C1 segment of cervical spinal cord (tissue), 14 donors: ENCODE measurements around the gene LDLRAD1.
"Not testable (repeated sequence)": the region's sequence is repeated elsewhere in the genome, so short reads cannot be mapped to it uniquely, and the experiment has no call there.

Experiments
- DNase-seq, 14 donors: peaks; one replicate each; lab custom pipeline; 2025; lab: John Stamatoyannopoulos, UW

The LDLRAD1 gene

DNA sequence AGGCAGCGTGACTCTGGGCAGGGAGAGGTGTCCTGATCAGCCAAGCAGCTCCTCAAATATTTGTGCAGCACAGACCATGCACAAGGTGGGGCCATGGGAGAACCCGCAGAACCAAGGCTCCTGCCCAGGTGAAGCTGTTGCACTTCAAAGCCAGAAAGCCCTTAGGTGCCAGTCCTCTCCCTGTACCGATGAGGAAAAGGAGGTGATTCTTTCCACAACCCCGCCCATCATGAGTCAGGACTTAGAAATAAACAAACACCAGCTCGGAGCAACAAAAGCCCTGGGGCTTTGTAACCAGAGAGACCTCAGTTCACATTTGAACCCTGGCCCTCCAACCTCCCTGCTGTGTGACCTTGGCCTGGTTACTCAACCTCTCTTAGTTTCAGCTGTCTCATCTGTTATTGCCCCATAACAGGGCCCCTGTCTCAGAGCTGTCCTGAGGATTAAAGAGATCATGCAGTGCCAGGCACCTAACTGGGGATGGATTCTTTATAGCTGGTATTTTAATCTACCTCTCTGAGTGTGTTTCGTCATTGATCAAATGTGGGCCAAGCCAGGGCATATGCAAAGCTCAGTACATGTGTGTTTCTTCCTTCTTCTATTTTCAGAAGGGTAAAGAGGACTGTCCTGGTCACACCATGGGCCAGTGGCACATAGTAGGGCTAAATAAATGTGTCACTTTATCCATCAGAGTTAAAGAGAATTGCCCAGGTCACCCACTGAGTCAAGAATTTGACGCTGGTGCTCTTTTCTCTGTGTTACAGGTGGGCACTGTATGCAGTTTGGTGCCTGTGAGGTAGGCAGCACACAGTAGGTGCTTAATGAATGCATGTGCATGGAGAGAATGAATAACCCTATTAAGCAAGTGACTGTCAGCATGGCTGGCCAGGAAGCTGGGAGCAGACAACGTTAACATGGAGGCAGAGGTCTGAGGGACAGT is 1.4 kb downstream of the LDLRAD1 start:
- DNase-seq, result no peak

DNA sequence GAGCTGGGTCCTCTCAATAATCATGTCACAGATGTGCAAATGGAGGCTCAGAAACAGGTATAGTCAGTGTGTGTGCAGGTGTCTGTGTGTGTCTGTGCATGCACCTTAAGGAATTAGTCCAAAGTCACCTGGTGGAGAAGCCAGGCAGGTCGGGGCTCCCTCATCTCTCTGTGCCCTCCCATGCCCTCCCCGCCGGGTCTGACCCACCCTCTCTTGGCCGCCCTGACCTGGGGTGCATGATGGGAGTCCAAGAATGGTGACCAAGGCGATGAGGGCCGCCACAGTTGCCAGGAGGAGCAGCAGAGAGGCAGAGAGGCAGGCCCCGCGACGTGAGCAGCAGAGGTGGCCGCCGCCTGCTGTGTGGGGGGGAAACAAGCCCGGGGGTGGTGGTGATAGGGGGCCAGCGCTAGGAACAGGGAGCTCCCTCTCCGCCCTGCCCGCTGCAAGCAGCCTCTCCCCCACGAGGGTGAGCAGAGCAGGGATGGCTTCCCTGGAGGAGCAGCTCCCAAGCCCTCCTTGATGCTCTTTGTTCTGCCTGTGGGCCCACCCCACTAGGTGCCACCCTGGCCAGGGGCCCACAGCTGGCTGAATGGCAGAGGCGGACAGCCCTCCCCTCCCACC is 3.9 kb downstream of the LDLRAD1 start:
- no peak for DNase-seq

DNA sequence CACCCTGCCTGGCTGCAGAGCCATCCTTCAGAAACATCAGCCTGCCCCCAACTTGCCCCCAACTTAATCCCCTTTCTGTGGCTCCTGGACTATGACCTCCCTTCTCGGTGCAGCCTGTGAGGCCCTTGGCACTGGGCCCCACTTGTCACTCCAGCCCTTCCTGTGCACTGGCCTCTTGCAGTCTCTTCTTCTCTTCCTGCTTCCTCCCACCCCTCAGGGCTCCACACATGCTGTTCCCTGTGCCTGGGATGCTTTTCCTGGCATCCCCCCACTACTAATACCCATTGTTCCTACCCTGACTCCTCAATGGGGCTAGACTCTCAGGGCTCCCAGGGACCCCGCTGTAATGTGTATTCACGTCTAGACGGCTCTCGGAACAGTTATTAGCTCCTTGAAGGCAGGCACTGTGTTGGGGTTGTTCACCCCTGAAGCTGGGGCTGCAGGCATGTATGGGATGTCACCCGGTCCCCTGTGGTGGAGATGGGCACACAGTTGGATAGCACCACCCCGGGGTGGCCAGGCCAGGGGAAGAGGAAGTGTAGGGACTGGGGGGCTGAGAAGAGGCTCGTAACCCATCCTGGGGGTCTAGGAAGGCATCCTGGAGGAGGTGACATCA is 4.5 kb downstream of the LDLRAD1 start:
- DNase-seq, result no peak

DNA sequence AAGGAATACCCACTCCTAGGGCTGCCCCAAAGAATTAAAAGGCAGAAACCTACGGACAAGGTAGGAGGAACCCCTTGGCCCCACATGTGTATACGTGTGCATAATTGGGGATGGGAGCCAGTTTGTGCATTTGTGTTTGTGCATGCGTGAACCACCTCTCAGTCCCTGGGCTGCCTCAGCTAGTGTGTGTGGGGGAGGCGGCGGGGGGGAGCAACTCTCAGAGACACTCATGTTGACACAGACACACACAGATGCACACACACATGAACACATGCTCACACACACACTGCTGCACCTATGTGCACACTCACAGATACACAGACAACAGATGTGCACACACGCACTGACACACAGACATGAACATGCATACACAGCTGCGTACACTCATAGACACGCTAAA is 5.1 kb downstream of the LDLRAD1 start:
- DNase-seq, result no peak

DNA sequence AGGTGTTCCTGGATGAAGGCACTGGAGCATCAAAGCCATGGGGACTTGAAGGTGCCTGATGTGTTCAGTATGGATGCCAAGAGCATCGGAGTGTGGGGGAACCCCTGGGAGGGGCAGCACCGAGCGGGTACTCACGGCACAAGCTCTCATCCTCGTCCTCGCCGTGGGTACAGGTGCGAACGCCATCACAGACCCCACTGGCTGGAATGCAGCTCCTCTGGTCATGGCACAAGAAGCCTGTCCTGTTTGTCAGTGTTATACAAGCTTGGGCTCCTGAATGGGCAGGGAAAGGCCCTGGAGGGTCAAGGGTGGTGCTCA is 6.0 kb downstream of the LDLRAD1 start:
- no peak for DNase-seq

DNA sequence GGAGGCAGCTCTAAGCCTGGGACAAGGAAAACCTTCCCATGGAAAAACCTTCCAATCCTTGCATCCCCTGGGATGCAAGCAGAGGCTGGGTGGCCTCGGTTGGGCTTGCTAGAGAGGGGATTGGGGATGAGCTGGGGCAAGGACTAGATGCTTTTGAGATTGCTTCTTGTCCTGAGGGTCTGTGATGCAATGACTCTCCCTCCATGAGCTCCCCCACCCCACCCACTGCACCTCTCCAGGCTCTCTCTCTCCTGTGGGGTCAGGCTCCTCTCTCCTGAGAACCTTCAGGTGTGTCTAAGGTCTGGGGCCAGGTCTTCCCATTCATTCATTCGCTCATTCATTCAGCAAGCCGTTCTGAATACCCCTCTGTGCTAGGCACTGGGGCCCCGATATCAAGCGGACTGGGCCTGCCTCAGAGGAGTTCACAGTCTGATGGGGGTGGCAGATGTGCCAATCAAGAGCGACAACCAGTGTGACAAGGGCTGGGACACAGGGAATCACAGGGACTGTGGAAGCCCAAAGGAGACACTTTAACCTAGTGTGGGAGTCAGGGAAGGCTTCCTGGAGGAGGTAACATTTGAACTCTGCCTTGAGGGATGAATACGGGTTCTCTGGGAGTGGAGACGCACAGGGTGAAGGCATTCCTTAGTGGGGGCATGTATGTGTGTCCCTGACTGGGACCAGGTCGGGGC is 6.5 kb downstream of the LDLRAD1 start:
- DNase-seq, result no peak

DNA sequence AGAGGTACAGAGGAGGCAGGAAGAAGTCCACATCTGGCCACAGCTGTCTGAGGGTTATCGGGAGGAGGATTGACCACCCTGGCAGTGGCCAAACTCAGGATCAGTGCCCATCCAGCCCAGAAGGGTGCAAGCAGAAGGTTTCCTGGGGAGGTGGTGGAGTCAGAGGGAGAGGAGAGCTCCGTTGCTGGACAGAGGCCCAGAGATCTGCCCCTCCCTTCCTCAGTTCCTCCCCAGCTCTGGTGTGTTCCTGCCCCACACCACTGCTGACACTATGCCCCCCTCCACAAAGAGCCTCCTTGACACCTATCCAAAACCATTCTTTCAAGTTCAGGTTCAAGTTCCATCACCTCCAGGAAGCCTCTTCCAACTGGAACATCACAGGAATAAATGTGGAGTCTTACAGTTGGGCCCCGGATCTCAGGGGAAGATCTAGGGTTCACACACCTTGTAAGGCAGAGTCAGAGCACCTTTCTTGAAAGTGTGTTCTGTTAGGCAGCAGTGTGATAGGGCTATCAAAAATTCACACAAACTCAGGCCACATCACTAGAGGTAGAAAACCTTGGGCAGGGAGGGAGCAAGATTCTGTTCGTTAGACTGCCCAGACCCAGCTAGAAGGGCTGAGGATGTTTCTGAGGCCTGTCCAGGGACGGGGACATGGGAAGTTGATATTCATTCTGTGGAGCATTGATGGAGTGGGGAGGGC is 7.4 kb downstream of the LDLRAD1 start:
- no peak for DNase-seq

DNA sequence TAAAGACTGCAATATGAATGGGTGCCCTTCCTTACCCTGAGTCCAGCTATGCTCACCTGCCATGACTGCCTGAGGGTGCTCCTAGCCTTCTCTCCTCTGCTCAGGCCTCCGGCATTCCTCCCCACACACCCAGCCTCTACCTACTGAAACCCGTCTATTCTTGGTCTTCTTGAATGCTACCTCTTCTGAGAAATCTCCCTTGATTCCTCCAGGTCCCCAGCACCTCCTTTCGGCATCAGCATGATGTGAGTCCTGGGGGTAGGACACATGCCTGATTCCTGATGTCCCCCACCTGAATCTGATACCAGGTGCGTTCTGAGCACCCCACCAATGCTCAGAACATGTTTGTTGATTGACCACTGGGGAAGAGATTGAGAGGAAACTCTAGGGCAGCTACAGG is 8.6 kb downstream of the LDLRAD1 start:
- no peak for DNase-seq

DNA sequence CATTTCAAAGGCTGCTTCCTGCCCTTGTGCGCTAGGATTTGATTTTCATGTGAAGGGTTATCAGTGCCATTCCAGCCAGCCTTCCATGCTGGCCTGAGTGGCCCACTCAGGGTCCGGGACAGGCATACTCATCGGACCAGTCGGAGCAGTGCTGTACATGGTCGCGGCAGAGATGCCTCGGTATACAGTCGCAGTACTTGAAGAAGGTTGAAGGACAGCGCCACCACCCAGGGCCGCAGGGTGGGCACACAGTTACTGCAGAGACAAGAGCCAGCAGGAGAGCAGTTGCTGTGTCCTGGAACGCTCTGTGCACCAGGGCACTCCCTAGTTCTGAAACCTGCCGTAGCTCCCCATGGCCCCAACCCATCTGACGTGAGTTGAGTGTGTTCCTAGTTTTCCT is 9.1 kb downstream of the LDLRAD1 start:
- DNase-seq, result no peak

DNA sequence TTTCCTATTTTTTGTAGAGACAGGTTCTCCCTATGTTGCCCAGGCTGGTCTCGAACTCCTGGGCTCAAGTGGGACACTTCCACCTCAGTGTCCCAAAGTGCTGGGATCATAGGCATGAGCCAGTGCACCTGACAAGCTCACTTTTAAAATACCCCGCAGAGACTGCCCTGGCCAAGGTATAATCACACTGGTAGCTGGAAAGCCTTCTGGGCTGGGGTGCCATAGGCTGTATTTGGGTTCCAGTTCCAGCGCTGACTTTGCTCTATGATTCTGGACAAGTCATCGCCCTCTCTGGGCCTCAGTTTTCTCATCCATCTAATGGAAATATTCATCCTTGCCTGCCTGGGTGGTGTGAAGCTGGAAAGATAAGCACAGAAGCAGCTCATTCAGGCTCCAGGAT is 10.4 kb downstream of the LDLRAD1 start:
- DNase-seq, result no peak

DNA sequence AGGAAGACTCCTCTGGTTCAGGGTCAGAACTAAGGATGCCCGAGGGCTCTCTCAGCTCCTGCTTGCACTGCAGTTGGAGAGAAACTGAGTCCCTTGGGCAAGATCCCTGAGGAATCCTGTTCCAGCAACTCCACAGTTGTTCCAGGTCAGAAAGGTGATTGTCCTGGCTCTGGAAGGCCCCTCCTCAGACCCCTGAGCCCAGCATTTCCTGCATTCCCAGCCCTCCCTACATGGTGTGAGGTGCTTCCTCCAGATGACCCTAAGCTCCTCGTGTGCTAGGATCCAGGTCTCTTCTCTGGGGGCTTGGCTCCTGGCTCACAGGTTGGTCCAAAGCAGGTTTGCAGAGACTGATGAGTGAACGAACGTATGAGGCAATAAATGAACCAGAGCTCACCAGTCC is 11.5 kb downstream of the LDLRAD1 start:
- DNase-seq, result no peak

DNA sequence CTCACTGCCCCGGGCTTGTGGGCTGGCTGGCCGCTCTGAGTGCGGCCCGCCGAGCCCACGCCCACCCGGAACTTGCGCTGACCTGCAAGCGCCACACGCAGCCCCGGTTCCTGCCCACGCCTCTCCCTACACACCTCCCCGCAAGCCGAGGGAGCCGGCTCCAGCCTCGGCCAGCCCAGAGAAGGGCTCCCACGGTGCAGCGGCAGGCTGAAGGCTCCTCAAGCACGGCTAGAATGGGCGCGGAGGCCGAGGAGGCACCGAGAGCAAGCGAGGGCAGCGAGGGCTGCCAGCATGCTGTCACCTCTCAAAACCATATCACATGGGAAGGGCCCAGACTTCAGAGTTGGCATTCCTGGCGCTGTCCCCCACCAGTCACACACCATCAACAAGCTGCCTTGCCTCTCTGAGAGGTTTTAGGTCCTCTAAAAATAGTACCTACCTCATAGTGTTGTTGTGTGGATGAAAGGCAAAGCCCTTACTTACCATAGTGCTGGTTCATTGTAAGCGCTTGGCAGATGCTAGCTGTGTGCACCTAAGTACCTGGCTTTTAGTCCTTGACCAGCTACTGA is 13.4 kb downstream of the LDLRAD1 start:
- no peak for DNase-seq

DNA sequence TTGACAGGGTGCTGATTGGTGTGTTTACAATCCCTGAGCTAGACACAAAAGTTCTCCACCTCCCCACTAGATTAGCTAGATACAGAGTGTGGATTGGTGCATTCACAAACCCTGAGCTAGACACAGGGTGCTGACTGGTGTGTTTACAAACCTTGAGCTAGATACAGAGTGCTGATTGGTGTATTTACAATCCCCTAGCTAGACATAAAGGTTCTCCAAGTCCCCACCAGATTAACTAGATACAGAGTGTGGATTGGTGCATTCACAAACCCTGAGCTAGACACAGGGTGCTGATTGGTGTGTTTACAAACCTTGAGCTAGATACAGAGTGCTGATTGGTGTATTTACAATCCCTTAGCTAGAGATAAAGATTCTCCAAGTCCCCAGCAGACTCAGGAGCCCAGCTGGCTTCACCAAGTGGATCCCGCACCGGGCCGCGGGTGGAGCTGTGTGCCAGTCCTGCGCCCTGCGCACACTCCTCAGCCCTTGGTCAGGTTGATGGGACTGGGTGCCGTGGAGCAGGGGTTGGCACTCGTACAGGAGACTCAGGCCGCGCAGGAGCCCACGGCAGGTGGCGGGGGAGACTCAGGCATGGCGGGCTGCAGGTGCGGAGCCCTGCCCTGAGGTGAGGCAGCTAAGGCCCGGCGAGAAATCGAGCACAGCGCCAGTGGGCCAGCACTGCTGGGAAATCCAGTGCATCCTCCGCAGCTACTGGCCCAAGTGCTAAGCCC is 14.1 kb downstream of the LDLRAD1 start:
- not testable (repeated sequence) for DNase-seq

DNA sequence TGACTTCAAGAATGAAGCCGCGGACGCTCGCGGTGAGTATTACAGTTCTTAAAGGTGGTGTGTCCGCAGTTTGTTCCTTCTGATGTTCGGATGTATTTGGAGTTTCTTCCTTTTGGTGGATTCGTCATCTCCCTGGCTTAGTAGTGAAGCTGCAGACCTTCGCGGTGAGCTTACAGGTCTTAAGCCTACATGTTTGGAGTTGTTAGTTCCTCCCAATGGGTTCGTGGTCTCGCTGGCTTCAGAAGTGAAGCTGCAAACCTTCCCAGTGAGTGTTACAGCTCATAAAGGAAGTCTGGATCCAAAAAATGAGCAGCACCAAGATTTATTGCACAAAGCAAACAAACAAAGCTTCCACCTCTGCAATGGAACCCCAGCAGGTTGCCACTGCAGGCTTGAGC is 14.7 kb downstream of the LDLRAD1 start:
- DNase-seq, result no peak

DNA sequence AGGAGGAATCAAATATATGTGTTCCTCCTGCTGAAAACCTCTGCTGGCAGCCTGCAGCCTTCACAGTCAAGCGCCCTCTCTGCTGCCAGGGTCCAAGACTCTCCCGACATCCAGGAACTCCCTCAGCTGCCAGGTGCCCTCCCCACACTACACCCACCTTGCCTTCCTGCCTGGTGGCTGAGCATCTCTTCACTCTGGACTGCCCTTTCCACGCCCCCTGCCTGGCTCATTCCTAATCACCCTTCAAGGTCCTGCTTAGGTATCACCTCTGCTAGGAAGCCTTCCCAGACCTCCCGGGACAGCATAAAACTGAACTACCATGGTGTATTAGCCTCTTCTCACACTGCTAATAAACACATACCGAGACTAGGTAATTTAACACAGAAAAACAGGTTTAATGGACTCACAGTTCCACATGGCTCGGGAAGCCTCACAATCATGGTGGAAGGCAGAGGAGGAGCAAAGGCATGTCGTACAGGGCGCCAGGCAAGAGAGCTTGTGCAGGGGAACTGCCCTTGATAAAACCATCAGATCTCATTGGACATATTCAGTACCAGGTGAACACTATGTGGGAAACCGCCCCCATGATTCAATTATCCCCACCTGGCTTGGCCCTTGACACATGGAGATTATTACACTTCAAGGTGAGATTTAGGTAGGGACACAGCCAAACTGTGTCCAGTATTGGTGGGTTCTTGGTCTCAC is 15.3 kb downstream of the LDLRAD1 start:
- no peak for DNase-seq

DNA sequence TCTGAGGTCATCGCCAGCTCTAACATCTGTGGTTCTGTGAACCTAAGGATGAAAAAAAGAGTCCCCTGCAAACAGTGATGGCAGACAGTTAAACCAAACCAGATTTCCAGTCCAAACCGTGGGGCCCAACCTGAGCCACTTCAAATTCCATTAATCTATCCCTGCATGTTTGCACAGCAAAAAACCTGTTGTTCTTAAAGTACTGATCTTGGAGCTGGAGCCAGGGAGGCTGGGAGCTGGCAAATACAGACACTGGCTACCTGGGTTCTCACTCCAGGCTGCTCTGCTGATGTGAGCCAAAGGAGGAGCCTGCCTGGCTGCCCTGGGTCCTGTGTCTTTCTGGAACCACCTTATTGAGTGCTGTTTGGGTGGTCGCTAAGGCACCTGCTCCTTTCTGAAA is 16.4 kb downstream of the LDLRAD1 start:
- DNase-seq, result no peak

DNA sequence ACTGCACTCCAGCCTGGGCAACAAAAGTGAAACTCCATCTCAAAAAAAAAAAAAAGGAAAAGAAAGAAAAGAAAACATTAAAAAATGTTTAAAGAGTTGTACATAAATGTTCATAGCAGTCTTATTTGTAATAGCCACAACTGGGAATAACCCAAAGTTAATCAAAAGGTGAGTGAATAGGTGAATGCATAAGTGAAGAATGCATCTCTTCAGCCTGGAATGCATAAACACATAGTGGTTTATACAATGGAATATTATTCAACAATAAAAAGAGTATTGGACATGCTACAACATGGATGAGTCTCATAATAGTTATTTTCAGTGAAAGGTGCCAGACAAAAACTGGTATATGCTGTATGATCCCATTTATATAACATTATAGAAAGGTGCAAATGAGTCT is 18.1 kb downstream of the LDLRAD1 start:
- no peak for DNase-seq

DNA sequence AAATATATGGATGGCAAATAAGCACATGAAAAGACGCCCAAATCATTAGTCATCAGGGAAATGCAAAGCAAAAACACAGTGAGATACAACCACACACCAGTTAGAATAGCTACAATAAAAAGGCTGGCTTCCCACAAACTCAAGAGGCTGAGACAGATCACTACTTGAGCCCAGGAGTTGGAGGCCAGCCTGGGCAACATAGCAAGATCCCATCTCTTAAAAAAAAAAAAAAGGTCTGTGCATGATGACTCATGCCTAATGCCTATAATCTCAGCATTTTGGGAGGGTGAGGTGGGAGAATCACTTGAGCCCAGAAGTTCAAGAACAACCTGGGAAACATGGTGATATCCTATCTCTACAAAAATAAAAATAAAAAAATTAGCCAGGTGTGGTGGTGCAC is 19.8 kb downstream of the LDLRAD1 start:
- DNase-seq, result no peak

DNA sequence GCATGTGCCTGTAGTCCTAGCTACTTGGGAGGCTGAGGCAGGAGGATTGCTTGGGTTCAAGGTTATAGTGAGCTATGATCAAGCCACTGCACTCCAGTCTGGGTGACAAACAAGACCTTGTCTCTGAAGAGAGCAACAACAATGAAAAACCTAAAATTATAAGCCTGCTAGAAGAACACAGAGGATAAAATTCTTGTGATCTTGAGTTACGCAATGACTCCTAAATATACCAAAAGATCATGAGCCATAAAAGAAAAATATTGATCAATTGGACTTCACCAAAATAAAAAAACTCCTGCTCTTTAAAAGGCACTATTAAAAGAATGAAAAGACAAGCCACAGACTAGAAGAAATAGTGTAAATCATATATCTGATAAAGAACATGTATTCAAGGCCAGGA is 22.3 kb downstream of the LDLRAD1 start:
- DNase-seq, result no peak

DNA sequence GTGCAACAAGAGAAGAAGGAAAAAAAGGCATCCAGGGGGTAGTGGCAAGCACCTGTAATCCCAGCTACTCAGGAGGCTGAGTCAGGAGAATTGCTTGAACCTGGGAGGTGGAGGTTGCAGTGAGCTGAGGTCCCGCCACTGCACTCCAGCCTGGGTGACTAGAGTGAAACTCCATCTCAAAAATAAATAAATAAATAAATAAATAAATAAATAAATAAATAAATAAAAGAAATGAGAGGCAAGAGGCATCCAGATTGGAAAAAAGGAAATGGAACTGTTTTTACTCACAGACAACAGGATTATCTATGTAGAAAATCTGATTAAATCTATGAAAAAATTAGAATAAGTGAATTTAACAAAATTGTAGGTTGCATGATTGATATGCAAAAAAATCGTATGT is 23.5 kb downstream of the LDLRAD1 start:
- DNase-seq, result not testable (repeated sequence)
